ENCODE measurements around the gene KLHL30.
A peak's percentile ranks its signal among the peaks of the same experiment; 100 is the strongest.

KLHL30 gene

DNA sequence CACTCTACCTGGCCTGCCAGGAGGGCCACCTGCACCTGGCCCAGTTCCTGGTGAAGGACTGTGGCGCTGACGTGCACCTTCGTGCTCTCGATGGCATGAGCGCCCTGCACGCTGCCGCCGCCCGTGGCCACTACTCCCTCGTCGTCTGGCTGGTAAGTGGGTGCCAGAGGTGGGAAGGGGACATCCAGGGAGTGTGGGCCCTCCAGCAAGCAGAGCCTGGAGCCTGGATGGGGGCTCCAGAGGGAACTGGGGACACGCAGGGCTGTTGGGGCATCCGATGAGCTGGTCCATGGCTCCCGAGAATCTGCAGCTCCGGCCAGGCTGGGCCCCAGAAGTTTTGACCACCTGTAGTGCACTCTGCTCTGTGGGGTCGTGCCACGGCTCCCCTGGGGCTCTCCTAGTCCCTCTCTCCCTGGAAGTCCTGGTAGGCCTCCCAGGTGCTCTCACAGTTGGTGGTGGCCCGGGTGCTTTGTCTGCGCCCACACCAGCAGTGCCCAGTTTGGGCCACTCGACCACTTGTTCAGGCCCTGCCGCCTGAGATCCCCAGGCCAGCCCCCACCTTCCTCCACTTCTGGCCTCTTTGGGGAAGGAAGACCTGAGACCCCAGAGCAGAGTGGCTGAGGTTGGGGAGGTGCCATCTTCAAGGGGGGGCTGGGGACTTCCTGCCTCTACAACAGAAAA lies 33.6 kb upstream of the KLHL30 start:
- H3K27ac ChIP-seq, result no peak overlapping the region
- TF ChIP-seq ZFX (IDR thresholded peaks at IDR 0.05), result no peak
- TF ChIP-seq, protein P1, sequence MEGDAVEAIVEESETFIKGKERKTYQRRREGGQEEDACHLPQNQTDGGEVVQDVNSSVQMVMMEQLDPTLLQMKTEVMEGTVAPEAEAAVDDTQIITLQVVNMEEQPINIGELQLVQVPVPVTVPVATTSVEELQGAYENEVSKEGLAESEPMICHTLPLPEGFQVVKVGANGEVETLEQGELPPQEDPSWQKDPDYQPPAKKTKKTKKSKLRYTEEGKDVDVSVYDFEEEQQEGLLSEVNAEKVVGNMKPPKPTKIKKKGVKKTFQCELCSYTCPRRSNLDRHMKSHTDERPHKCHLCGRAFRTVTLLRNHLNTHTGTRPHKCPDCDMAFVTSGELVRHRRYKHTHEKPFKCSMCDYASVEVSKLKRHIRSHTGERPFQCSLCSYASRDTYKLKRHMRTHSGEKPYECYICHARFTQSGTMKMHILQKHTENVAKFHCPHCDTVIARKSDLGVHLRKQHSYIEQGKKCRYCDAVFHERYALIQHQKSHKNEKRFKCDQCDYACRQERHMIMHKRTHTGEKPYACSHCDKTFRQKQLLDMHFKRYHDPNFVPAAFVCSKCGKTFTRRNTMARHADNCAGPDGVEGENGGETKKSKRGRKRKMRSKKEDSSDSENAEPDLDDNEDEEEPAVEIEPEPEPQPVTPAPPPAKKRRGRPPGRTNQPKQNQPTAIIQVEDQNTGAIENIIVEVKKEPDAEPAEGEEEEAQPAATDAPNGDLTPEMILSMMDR (conservative IDR thresholded peaks at IDR 0.05), result no peak

DNA sequence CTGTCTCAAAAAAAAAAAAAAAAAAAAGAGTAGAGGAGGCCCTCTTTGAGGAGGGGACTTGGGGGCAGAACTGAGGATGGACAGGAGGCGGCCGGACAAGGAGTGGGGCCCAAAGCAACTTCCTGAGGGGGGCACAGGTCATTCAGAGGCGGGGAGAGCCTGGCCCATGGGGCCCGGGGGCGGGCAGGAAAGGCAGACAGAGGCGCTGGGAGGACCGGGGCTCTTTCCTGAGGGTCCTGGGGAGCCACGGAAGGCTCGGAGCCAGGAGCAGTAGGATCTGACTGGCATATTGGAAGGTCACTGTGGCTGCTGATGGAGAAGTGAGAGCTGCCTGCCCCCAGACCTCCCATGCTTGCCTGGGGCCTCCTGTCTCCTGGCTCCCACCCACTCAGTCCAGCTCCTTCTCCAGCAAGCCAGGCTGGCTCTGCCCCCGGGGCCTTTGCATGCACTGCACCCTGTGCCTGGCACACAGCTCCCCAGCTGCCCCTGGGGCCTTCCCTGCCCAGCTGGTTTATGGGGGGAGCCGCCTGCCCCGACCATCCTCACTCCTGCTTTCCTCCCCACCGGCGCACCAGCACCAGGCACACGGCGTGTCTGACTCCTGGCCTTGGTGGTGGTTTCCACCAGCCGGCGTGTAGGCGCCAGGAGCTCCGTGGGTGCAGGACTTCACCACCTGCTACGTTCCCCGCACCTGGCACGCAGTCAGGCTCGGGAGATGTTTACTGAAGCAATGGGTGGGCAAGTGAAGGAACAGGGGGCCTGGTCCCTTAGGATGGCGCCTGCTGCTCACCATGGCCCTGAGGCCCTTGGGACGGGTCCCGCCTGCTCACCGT lies 32.7 kb upstream of the KLHL30 start:
- TF ChIP-seq ZFX (IDR thresholded peaks at IDR 0.05), result no peak
- TF ChIP-seq, protein P1 (conservative IDR thresholded peaks at IDR 0.05), result no peak
- H3K27ac ChIP-seq, result no peak overlapping the region

DNA sequence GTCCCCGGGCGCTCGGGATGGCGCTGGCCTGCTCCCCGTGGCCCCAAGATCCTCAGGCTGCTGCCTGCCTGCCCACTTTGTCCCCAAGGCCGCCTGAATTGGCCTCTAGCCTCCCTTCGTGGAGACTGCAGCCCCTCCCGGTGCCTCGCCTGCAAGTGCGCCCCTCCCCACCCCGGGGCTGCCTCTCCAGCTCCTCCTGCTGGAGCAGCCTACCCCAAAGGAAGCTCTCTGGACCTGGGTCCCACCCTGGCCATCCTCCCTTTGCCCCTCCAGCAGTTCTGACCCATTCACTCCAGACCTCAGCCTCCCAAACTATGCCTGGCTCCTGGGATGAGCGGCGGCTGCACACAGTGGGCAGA lies 32.1 kb upstream of the KLHL30 start:
- TF ChIP-seq, protein P1 (conservative IDR thresholded peaks at IDR 0.05), result no peak
- TF ChIP-seq ZFX (IDR thresholded peaks at IDR 0.05), result no peak
- H3K27ac ChIP-seq, result no peak overlapping the region

- peak overlapping the region; percentile 6; the same call in 1 of the 2 replicates for H3K27ac ChIP-seq
- TF ChIP-seq, protein P1 (conservative IDR thresholded peaks at IDR 0.05), result peak; percentile 43
- no peak for TF ChIP-seq ZFX (IDR thresholded peaks at IDR 0.05)
These were observed 31.6 kb upstream of the KLHL30 start for GRCh38 chr2:238106698-238107524.

GRCh38 chr2:238107525-238108422 lies 30.7 kb upstream of the KLHL30 start:
- peak overlapping the region; percentile 6; the same call in 1 of the 2 replicates for H3K27ac ChIP-seq
- TF ChIP-seq, protein P1 (conservative IDR thresholded peaks at IDR 0.05), result peak; percentile 18; the same call in 1 of the 2 replicates
- TF ChIP-seq ZFX (IDR thresholded peaks at IDR 0.05), result no peak

- no peak overlapping the region for H3K27ac ChIP-seq
- TF ChIP-seq ZFX (IDR thresholded peaks at IDR 0.05), result no peak
- TF ChIP-seq, protein P1 (conservative IDR thresholded peaks at IDR 0.05), result no peak
These were observed 29.9 kb upstream of the KLHL30 start for GRCh38 chr2:238108423-238109183.

All from C4-2B (cell line).